Measurements from ENCODE around the gene ERG28. TPM values are rescaled to one million over a fixed set of nuclear protein-coding genes. Genes with fewer than 3 reads are reported as not detected.

The ERG28 gene
- total RNA-seq, 1 experiment from 2014 or later = 32.5 TPM

GRCh38 chr14:75610834-75611233, 49.8 kb downstream of the ERG28 start:
- DNase-seq = no peak
- H3K27me3 ChIP-seq (ENCODE audit: insufficient read depth, low read depth) = no peaks in the 10 kb centered on the region
- ChIA-PET CTCF (no interaction called here), POLR2A (ENCODE audit: unreplicated experiment) (interaction anchor here (0.7 kb wide), 1 partner anchor 9 kb away, joined by 16 read pairs; no protein-coding TSS in a partner anchor)
- H3K79me2 ChIP-seq (ENCODE audit: low read depth) = no peaks in the 10 kb centered on the region
- H3K4me2 ChIP-seq = no peak overlapping the region
- H3K36me3 ChIP-seq (ENCODE audit: low read depth) = no peaks in the 10 kb centered on the region
- no peak overlapping the region for H2AFZ ChIP-seq
- intact Hi-C loops (cut with micrococcal nuclease; ENCODE audit: unreplicated experiment) = no loop called here
- no peak overlapping the region for H3K27ac ChIP-seq
- H3F3A ChIP-seq (ENCODE audit: insufficient read depth, low read depth) = no peaks in the 10 kb centered on the region
- peaks cover 6% of the 10 kb centered on the region for H3K9me3 ChIP-seq (ENCODE audit: insufficient read depth, low read depth)
- no peaks in the 10 kb centered on the region for H3K9me2 ChIP-seq (ENCODE audit: insufficient read depth)
- H3K4me3 ChIP-seq = no peak overlapping the region
- H3K4me1 ChIP-seq (replicated peaks; ENCODE audit: insufficient read depth) = no peaks in the 10 kb centered on the region
- no TSS peak for BruUV-seq (replicated peaks)
- H4K20me1 ChIP-seq (ENCODE audit: insufficient read depth) = no peaks in the 10 kb centered on the region
- no peak for TF ChIP-seq EZH2 (IDR thresholded peaks at IDR 0.05; ENCODE audit: low read depth)
- no peak for TF ChIP-seq CTCF (conservative IDR thresholded peaks at IDR 0.05)

- Histone ChIP-seq H3K9me2 (ENCODE audit: insufficient read depth) (no peaks in the 10 kb centered on the region), H3K9me3 (ENCODE audit: insufficient read depth, low read depth) (peaks cover 6% of the 10 kb centered on the region), H4K20me1 (ENCODE audit: insufficient read depth) (no peaks in the 10 kb centered on the region), H3F3A (ENCODE audit: insufficient read depth, low read depth) (no peaks in the 10 kb centered on the region), H3K4me3 (no peak overlapping the region), H3K79me2 (ENCODE audit: low read depth) (no peaks in the 10 kb centered on the region), H2AFZ (no peak overlapping the region), H3K27me3 (ENCODE audit: insufficient read depth, low read depth) (no peaks in the 10 kb centered on the region), H3K4me1 (replicated peaks; ENCODE audit: insufficient read depth) (no peaks in the 10 kb centered on the region), H3K4me2 (no peak overlapping the region), H3K27ac (no peak overlapping the region), H3K36me3 (ENCODE audit: low read depth) (no peaks in the 10 kb centered on the region)
- intact Hi-C loops (cut with micrococcal nuclease; ENCODE audit: unreplicated experiment) = loop anchor here (5.0 kb wide), 1 partner anchor 37 kb away; no protein-coding TSS in a partner anchor
- no peak for DNase-seq
- no TSS peak for BruUV-seq (replicated peaks)
- ChIA-PET POLR2A (ENCODE audit: unreplicated experiment) (no interaction called here), CTCF (no interaction called here)
- TF ChIP-seq EZH2 (IDR thresholded peaks at IDR 0.05; ENCODE audit: low read depth) (no peak), CTCF (conservative IDR thresholded peaks at IDR 0.05) (no peak)
Observed at GRCh38 chr14:75609606-75610475, 50.8 kb downstream of the ERG28 start.

- DNase-seq = no peak
- no peaks in the 10 kb centered on the region for H3K79me2 ChIP-seq (ENCODE audit: low read depth)
- H3K27me3 ChIP-seq (ENCODE audit: insufficient read depth, low read depth) = no peaks in the 10 kb centered on the region
- H3K36me3 ChIP-seq (ENCODE audit: low read depth) = no peaks in the 10 kb centered on the region
- no peak overlapping the region for H3K27ac ChIP-seq
- peaks cover 6% of the 10 kb centered on the region for H3K9me3 ChIP-seq (ENCODE audit: insufficient read depth, low read depth)
- H3K4me2 ChIP-seq = no peak overlapping the region
- no peaks in the 10 kb centered on the region for H4K20me1 ChIP-seq (ENCODE audit: insufficient read depth)
- H3K4me1 ChIP-seq (replicated peaks; ENCODE audit: insufficient read depth) = no peaks in the 10 kb centered on the region
- no peak overlapping the region for H2AFZ ChIP-seq
- no peaks in the 10 kb centered on the region for H3F3A ChIP-seq (ENCODE audit: insufficient read depth, low read depth)
- no peaks in the 10 kb centered on the region for H3K9me2 ChIP-seq (ENCODE audit: insufficient read depth)
- TF ChIP-seq EZH2 (IDR thresholded peaks at IDR 0.05; ENCODE audit: low read depth) (no peak), CTCF (conservative IDR thresholded peaks at IDR 0.05) (no peak)
- no peak overlapping the region for H3K4me3 ChIP-seq
- POLR2A ChIA-PET (ENCODE audit: unreplicated experiment) = no interaction called here
- intact Hi-C loops (cut with micrococcal nuclease; ENCODE audit: unreplicated experiment) = loop anchor here (5.0 kb wide), 1 partner anchor 38 kb away; no protein-coding TSS in a partner anchor
- CTCF ChIA-PET = no interaction called here
- no TSS peak for BruUV-seq (replicated peaks)
Observed at GRCh38 chr14:75609116-75609515, 51.6 kb downstream of the ERG28 start.
